Measurements from ENCODE around the gene ACE. TPM values are rescaled to one million over a fixed set of nuclear protein-coding genes. Genes with fewer than 3 reads are reported as not detected.

The ACE gene
- total RNA-seq, 1 experiment from 2014 or later: 4.5 TPM

GRCh38 chr17:63482509-63482908, 5.6 kb downstream of the ACE start:
- in situ Hi-C loops (cut with HindIII; ENCODE audit: low pct_unique_long_range_greater_than_20kb, low sequenced_read_pairs) (no loop called here), intact Hi-C loops (cut with micrococcal nuclease; ENCODE audit: unreplicated experiment) (no loop called here)
- DNase-seq (ENCODE audit: low read depth, low spot score) (no peak), ATAC-seq (no peak)
- TF ChIP-seq SIN3A (IDR thresholded peaks at IDR 0.05; ENCODE audit: borderline replicate concordance, insufficient read depth, low read depth, low read length): no peak
- TF ChIP-seq TCF7L2 (IDR thresholded peaks at IDR 0.05; ENCODE audit: low read depth, low read length): no peak
- TF ChIP-seq CTCF (IDR thresholded peaks at IDR 0.05): no peak
- Histone ChIP-seq H3K4me3 (ENCODE audit: low read depth in 2 of 2, low read length in 2 of 2) (no peak overlapping the region), H3K4me1 (ENCODE audit: control insufficient read depth, insufficient read depth, low read length) (peaks cover 5% of the 10 kb centered on the region; the same call in 1 of the 2 replicates), H3K27me3 (ENCODE audit: control insufficient read depth, insufficient read depth, low read length) (no peaks in the 10 kb centered on the region), H3K27ac (ENCODE audit: low read length) (no peak overlapping the region), H3K36me3 (ENCODE audit: control insufficient read depth, insufficient read depth, low read length) (no peaks in the 10 kb centered on the region), H3K9me3 (ENCODE audit: control insufficient read depth, insufficient read depth, low read depth, low read length) (no peaks in the 10 kb centered on the region)
- CTCF ChIA-PET: no interaction called here
- POLR2A ChIA-PET: no interaction called here
- no TSS peak for BruUV-seq (replicated peaks)

GRCh38 chr17:63483038-63483437, 6.2 kb downstream of the ACE start:
- intact Hi-C loops (cut with micrococcal nuclease; ENCODE audit: unreplicated experiment): no loop called here
- Histone ChIP-seq H3K27me3 (ENCODE audit: control insufficient read depth, insufficient read depth, low read length) (no peaks in the 10 kb centered on the region), H3K4me1 (ENCODE audit: control insufficient read depth, insufficient read depth, low read length) (peaks cover under 1% of the 10 kb centered on the region; the same call in 1 of the 2 replicates), H3K9me3 (ENCODE audit: control insufficient read depth, insufficient read depth, low read depth, low read length) (no peaks in the 10 kb centered on the region), H3K36me3 (ENCODE audit: control insufficient read depth, insufficient read depth, low read length) (no peaks in the 10 kb centered on the region), H3K27ac (ENCODE audit: low read length) (no peak overlapping the region), H3K4me3 (ENCODE audit: low read depth in 2 of 2, low read length in 2 of 2) (no peak overlapping the region)
- DNase-seq (ENCODE audit: low read depth, low spot score): no peak
- no TSS peak for BruUV-seq (replicated peaks)
- CTCF ChIA-PET: no interaction called here
- TF ChIP-seq POLR2AphosphoS5 (IDR thresholded peaks at IDR 0.05; ENCODE audit: low read depth, low read length) (no peak), TCF7L2 (IDR thresholded peaks at IDR 0.05; ENCODE audit: low read depth, low read length) (no peak), SIN3A (IDR thresholded peaks at IDR 0.05; ENCODE audit: borderline replicate concordance, insufficient read depth, low read depth, low read length) (no peak), CTCF (IDR thresholded peaks at IDR 0.05) (no peak), REST (IDR thresholded peaks at IDR 0.05; ENCODE audit: insufficient read depth in 1 of 2, low read depth in 2 of 2, low read length in 1 of 2) (no peak)
- POLR2A ChIA-PET: no interaction called here
- in situ Hi-C loops (cut with HindIII; ENCODE audit: low pct_unique_long_range_greater_than_20kb, low sequenced_read_pairs): no loop called here
- no peak for ATAC-seq
